ENCODE measurements around the gene RAB4A.

DNA sequence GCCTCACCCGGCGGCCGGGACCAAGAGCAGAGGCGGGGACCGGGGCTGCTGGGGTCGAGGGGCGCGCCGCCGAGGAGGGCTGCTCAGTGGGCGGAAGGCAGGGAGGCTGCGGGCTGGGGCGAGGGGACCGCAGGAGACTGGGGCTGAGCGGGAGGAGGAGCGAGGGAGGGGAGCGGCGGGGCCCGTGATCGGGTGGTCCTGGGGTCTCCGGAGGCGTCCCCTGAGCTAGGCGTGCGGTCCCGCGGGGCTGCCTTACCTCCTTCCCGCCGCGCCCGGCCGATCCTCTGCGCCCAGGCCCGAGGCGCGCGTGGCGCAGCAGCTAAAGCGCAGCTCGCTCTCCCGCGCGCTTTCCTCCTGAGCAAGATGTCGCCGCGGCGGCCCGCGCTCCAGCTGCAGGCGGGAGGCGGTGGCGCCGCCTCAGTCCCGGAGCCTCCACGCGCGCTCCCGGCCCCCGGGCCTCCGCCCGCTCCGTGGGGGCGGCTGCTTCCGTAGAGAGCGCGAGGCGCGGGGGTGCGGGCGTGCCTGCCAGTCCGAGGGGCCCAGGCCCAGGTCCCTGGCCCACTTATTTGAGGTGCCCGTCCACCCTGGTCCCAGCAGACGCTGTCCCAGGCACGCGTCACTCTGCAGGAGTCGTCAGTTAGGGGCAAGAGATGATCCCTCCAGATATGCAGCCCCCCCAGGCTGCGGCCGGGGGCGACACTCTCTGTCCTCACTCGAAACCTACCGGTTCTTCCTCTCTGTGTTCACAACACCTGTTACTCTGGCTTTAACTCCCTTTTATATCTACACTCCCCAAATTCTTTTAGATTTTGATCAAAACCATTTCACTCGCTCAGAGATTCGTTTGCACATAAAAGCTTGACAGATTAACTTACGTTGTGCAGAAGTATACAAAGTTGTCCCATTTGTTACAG is 72.0 kb downstream of the RAB4A start, which contains the start of gene CCSAP:
- TF ChIP-seq, protein P1, sequence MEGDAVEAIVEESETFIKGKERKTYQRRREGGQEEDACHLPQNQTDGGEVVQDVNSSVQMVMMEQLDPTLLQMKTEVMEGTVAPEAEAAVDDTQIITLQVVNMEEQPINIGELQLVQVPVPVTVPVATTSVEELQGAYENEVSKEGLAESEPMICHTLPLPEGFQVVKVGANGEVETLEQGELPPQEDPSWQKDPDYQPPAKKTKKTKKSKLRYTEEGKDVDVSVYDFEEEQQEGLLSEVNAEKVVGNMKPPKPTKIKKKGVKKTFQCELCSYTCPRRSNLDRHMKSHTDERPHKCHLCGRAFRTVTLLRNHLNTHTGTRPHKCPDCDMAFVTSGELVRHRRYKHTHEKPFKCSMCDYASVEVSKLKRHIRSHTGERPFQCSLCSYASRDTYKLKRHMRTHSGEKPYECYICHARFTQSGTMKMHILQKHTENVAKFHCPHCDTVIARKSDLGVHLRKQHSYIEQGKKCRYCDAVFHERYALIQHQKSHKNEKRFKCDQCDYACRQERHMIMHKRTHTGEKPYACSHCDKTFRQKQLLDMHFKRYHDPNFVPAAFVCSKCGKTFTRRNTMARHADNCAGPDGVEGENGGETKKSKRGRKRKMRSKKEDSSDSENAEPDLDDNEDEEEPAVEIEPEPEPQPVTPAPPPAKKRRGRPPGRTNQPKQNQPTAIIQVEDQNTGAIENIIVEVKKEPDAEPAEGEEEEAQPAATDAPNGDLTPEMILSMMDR (IDR thresholded peaks at IDR 0.05), result peak in 1 of 7 experiments; percentile 25
- peak in 2 of 3 donors; percentile 48 to 61 for TF ChIP-seq POLR2A (IDR thresholded peaks at IDR 0.05)

All from body of pancreas (tissue), 4 donors.